Measurements from ENCODE around the gene IMMP1L. TPM values are rescaled to one million over a fixed set of nuclear protein-coding genes. Genes with fewer than 3 reads are reported as not detected.

IMMP1L gene
- total and polyA plus RNA-seq, 8 donors, result 3.1 to 46.3 (median 25.9) TPM

DNA sequence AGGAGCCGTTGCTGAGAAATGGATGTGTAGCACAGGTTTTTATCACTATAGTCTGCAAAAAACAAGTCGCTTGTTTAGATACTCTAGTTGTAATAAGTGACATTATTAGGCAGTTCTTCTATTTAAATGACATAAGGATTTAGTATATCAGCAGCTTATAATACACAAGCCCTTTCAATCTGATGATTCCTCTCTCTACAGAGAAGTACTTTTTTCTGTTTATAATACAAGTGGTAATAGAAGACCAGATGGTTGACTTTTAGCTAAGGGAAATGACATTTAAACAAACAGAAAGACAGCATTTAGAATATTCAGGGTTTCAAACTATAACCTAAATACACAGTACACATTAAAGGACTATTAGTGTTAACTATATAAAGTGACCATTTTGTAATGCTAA lies 60.4 kb downstream of the IMMP1L start:
- Histone ChIP-seq H3K27ac (no peak overlapping the region), H3K9me3 (no peaks in the 10 kb centered on the region), H3K27me3 (no peaks in the 10 kb centered on the region), H3K4me3 (no peak overlapping the region), H3K4me1 (no peaks in the 10 kb centered on the region), H3K36me3 (peaks cover 0 to 13% (median 5%) of the 10 kb centered on the region in 4 donors)
- DNase-seq, result no peak
- intact Hi-C loops (cut with DNase I; ENCODE audit: low total_unique reads), result no loop called here
- TF ChIP-seq, protein P1, sequence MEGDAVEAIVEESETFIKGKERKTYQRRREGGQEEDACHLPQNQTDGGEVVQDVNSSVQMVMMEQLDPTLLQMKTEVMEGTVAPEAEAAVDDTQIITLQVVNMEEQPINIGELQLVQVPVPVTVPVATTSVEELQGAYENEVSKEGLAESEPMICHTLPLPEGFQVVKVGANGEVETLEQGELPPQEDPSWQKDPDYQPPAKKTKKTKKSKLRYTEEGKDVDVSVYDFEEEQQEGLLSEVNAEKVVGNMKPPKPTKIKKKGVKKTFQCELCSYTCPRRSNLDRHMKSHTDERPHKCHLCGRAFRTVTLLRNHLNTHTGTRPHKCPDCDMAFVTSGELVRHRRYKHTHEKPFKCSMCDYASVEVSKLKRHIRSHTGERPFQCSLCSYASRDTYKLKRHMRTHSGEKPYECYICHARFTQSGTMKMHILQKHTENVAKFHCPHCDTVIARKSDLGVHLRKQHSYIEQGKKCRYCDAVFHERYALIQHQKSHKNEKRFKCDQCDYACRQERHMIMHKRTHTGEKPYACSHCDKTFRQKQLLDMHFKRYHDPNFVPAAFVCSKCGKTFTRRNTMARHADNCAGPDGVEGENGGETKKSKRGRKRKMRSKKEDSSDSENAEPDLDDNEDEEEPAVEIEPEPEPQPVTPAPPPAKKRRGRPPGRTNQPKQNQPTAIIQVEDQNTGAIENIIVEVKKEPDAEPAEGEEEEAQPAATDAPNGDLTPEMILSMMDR (IDR thresholded peaks at IDR 0.05), result no peak
- TF ChIP-seq EP300 (IDR thresholded peaks at IDR 0.05) (no peak), POLR2AphosphoS5 (IDR thresholded peaks at IDR 0.05) (no peak), POLR2A (IDR thresholded peaks at IDR 0.05) (no peak)
- WGBS, 5 donors, result 46 to 60% (median 53%) methylated on average over 2 of the region's 2 CpGs

DNA sequence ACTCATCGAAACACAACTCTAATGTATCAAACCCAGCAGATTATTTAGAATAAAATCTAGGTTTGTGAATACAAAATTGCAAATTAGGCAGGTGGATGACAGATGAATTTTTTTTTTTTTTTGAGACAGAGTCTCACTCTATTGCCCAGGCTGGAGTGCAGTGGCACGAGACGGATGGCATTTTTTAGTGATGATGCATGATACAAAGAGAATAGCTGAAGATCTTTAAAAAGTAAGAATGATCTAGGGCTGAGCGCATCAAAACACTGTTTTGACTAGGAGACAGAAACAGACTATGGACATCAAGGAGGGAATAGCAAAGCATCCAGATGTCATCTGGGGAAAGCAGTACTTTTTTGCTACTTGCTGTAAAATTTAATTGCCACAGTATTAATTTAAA lies 63.8 kb downstream of the IMMP1L start:
- WGBS, 5 donors, result 97 to 100% (median 99%) methylated on average over 4 of the region's 4 CpGs

DNA sequence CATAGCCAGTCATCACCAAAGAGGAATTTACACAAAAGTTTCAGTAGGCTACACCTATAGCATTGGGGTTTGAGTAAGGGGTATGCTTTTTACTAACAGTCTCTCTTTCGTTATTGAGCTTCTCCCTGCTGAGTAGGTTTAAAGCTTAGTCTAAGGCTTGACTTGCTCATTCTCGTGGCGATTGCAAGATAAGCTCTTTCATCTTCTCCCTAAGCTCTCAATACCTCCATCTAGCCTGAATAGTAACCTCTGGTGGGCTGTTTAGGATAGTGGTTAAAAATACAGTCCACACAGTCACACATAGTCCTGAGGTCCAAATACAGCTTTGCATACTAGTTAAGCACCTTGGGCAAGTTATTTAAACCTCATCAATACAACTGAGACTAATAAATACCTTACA lies 65.6 kb downstream of the IMMP1L start:
- 75 to 96% (median 89%) methylated on average over 3 of the region's 3 CpGs for WGBS, 5 donors

More for the DNA sequence above, 63.8 kb downstream of the IMMP1L start:
- H3K9me3 ChIP-seq, result no peaks in the 10 kb centered on the region
- intact Hi-C loops (cut with DNase I; ENCODE audit: low total_unique reads), result no loop called here
- TF ChIP-seq EP300 (IDR thresholded peaks at IDR 0.05) (no peak), POLR2A (IDR thresholded peaks at IDR 0.05) (no peak), POLR2AphosphoS5 (IDR thresholded peaks at IDR 0.05) (no peak)
- TF ChIP-seq, protein P1 (IDR thresholded peaks at IDR 0.05), result no peak
- H3K27me3 ChIP-seq, result no peaks in the 10 kb centered on the region
- no peak overlapping the region for H3K27ac ChIP-seq
- H3K4me1 ChIP-seq, result no peaks in the 10 kb centered on the region
- H3K36me3 ChIP-seq, result peaks cover 0 to 3% (median 0%) of the 10 kb centered on the region in 4 donors
- DNase-seq, result no peak
- no peak overlapping the region for H3K4me3 ChIP-seq

DNA sequence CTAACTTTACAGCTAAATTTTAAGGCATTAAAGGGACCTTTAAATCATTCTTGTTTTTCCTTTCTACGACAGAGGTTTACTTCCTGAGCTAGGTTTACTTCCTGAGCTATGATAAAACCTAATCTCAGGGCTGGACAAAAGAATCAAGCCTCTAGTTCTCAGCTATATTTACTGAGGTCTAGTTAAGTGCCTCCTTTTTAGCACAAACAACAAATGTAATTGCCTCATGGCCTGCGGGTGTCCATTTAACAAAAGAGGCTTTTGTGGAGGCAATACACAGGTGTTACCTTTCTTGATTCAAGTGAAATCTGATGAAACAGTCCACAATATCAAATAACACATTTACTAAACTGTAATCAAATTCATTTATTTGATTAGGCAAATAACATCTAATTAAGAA lies 67.3 kb downstream of the IMMP1L start:
- H3K4me1 ChIP-seq, result no peaks in the 10 kb centered on the region
- no peak overlapping the region for H3K4me3 ChIP-seq
- 19 to 44% (median 34%) methylated on average over 2 of the region's 2 CpGs for WGBS, 5 donors
- intact Hi-C loops (cut with DNase I; ENCODE audit: low total_unique reads), result no loop called here
- H3K9me3 ChIP-seq, result no peaks in the 10 kb centered on the region
- peak in 1 of 2 donors; percentile 21 for DNase-seq
- no peak for TF ChIP-seq EP300 (IDR thresholded peaks at IDR 0.05)
- TF ChIP-seq POLR2A (IDR thresholded peaks at IDR 0.05), result no peak
- TF ChIP-seq, protein P1 (IDR thresholded peaks at IDR 0.05), result no peak
- no peak for TF ChIP-seq POLR2AphosphoS5 (IDR thresholded peaks at IDR 0.05)
- no peak overlapping the region for H3K27ac ChIP-seq
- H3K36me3 ChIP-seq, result no peaks in the 10 kb centered on the region
- no peaks in the 10 kb centered on the region for H3K27me3 ChIP-seq

More for the DNA sequence above, 65.6 kb downstream of the IMMP1L start:
- DNase-seq, result no peak
- Histone ChIP-seq H3K4me1 (no peaks in the 10 kb centered on the region), H3K27me3 (no peaks in the 10 kb centered on the region), H3K36me3 (peaks cover 0 to 3% (median 0%) of the 10 kb centered on the region in 4 donors), H3K4me3 (no peak overlapping the region), H3K9me3 (no peaks in the 10 kb centered on the region), H3K27ac (no peak overlapping the region)
- intact Hi-C loops (cut with DNase I; ENCODE audit: low total_unique reads), result no loop called here
- no peak for TF ChIP-seq POLR2AphosphoS5 (IDR thresholded peaks at IDR 0.05)
- TF ChIP-seq, protein P1 (IDR thresholded peaks at IDR 0.05), result no peak
- TF ChIP-seq EP300 (IDR thresholded peaks at IDR 0.05), result no peak
- TF ChIP-seq POLR2A (IDR thresholded peaks at IDR 0.05), result no peak

Data from stomach (tissue), 9 donors.